DMS153 treated with DMSO at 0.1 percent for 48 hours (cell line): ENCODE results near the gene DNAH17.

Experiments used
- DNase-seq: peaks from one replicate; lab custom pipeline; 2025; ENCODE audit not compliant: unreplicated experiment; lab: John Stamatoyannopoulos, UW

DNAH17 gene

DNA sequence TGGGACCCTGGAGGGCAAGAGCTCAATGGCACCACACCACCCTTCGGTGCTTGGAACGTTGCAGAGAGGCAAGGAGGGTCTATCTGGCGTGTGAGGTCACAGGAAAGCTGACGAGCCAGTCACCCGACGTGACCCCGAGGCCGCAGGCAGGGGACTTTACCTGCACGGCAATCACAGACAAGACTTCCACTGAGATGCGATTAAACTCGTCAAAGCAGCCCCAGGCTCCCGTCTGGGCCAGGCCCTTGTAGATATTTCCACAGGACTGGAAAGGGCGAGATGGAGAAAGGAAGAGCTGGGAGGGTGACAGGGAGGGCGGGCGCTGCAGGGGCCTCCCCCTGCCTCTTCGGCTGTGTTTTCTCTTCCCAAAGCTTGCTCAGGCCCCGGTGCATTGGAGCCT lies 78.3 kb downstream of the DNAH17 start:
- DNase-seq, result no peak

DNA sequence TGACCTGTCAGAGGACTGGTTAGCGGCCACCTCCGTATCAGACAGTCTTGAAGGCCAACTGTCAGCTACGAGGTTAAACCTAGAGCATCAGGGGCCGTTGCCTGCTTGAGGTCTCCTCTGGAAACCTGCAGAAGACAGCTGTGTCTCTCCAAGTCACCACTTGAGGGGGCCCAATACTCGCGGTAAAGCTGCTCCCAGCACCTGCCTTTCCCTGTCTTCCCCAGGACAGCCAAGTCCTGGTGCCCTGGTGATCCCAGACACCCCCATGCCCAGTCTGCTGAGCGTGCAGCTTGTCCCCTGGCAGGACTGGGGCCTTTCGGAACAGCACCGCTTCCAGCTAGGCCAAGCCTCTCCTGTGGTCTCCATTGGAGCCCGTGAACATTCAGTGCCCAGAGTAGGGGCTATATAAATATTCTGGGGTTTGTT lies 80.1 kb downstream of the DNAH17 start:
- peak; percentile 55 for DNase-seq

DNA sequence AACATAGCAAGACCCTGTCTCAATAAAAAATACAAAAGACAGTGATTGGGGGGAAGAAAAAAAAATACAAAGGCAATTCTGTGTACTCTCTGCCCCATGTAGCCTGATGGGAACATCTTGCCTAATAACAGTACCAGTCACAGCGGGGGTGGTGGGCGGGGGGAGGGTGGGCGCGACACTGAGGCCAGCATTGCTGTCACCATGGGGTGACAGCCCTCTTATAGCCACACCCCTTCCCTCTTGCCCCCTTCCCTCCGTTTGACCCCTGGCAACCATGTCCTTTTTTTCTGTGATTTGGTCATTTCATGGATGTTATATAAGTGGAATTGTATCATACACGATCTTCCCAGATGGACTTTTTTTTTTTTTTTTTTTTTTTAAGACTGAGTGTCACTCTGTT lies 80.9 kb downstream of the DNAH17 start:
- DNase-seq, result no peak

DNA sequence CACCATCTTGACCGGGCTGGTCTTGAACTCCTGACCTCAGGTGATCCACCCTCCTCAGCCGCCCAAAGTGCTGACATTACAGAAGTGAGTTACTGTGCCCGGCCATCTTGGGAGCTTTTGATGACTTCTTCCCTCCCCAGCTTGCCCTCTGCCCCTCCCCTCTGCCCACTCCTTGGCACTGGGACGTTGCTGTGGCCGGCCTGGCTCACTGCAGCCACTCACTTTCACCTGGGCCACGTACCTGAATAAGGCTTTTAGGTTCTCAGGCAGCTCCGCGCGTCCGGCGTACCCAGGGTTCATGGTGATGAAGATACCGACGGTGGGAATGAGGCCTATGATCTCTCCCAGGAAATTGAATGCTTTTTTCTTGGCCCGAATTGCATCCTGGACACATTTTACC lies 81.6 kb downstream of the DNAH17 start:
- no peak for DNase-seq

- DNase-seq, result no peak
Observed at GRCh38 chr17:78494696-78495330, 82.4 kb downstream of the DNAH17 start.

- DNase-seq, result no peak
Observed at GRCh38 chr17:78493853-78494695, 83.1 kb downstream of the DNAH17 start.

- no peak for DNase-seq
Observed at GRCh38 chr17:78493450-78493849, 83.7 kb downstream of the DNAH17 start.

- no peak for DNase-seq
Observed at GRCh38 chr17:78492116-78492799, 84.9 kb downstream of the DNAH17 start.

DNA sequence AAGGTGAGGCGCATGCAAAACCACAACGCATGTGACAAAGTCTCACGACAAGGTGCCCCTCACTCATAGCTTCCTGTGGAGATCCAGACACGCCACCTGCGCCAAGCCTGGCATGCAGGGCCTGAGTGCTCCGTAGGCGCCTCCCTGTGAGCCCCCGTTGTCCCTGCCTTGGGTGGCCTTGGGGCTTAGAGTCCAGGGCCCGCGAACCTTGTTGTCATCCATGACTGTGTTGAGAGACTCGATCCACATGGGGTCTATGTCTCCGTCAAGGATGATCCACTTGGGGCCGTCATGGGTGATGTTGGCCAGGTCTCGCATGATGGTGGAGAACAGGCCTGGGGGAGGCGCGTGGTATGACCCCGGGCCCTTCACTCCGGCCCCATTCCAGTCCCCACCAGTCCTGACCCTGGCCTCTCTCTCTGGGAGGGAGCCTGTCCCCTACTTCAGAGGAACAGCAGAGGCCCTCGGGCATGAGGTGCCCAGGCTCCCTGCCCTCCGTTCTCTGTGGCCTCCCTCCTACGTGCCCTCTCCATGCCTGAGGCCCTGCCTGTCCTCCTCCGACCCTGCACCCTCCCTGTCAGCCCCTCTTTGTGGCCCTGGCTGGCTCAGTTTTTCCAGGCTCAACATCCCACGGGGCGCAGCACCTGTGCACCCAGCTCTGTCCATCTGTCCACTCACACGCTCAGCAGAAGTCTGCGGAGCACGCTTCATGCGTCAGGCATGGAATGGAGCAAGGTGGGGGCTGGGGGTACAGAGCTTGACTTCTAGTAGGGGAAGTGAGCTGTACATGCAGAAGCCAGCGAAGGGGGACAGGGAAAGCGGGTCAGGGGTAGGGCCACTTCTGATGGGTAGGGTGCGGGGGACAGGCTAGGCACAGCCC lies 85.7 kb downstream of the DNAH17 start:
- no peak for DNase-seq

DNA sequence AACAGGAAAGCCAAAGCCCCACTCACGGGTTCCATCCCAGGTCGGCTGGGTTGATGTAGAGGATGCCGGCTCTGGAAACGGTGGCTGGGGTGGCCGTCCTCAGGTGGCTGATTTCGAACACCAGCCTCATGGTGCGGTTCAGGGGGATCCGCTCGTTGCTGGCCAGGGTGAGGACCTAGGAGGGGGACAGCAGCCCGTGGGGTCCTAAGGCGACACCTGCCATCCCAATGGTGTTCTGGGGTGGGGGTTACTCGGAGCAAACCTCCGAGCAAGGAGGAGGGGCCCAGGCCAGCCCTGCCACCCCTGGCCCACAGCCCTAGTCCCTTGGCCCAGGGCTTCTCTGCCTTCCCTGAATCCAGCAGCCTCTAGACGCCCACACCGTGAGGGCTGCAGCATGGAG lies 86.5 kb downstream of the DNAH17 start:
- no peak for DNase-seq

DNA sequence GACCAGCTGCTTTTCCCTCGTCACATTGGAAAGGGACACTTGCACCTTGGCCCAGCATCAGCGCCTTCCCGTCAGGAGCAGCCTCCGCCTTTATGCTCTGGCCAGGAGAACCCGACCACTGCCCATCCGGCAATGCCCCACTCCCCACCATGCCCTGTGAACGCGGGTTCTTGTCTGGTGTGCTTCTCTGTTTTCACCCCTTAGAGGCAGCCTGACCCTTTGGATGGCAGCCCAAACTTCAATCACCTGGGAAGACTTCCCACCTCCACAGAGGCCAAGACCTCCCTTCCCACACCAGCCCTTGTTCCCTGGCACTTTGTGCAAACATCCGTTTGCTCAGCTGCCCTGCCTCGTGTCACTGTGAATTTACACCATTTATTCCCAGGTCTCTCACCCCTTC lies 87.0 kb downstream of the DNAH17 start:
- DNase-seq, result no peak

DNA sequence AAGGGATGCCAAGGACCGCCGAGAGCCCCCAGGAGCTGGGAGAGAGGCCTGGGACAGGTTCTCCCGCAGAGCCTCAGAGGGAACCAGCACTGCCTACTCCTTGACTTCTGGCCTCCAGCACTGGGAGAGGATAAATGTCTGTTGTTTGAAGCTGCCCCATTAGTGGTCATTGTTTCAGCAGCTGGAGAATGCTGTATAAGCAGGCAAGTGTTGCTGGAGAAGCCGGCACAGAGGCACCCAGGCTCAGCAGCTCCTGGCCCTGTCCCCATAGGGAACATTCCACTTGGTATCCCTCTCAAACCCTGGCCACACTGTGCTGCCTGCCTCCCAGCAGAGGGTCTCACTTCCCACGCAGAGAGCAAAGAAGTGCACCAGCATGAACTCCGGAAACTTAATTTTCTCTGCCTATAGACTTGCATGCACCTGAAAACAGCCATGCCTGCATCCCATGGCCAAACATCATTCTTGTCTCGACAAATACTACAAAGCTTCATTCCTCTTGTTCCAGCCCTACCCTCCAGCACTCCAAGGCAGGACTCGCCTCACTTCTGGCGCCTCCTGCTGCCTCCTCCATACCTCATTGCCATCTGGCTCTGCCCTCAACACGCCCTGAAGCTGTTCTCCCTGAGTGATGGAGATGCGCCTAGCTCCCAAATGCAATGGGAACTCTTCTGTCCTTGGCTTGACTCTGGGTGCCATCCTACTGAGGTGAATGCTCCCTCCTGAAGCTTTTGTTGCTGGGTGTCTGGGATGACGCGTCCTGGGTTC lies 88.1 kb downstream of the DNAH17 start:
- no peak for DNase-seq

GRCh38 chr17:78488156-78488555 lies 89.0 kb downstream of the DNAH17 start:
- no peak for DNase-seq

GRCh38 chr17:78486946-78487680 lies 90.1 kb downstream of the DNAH17 start:
- no peak for DNase-seq

DNA sequence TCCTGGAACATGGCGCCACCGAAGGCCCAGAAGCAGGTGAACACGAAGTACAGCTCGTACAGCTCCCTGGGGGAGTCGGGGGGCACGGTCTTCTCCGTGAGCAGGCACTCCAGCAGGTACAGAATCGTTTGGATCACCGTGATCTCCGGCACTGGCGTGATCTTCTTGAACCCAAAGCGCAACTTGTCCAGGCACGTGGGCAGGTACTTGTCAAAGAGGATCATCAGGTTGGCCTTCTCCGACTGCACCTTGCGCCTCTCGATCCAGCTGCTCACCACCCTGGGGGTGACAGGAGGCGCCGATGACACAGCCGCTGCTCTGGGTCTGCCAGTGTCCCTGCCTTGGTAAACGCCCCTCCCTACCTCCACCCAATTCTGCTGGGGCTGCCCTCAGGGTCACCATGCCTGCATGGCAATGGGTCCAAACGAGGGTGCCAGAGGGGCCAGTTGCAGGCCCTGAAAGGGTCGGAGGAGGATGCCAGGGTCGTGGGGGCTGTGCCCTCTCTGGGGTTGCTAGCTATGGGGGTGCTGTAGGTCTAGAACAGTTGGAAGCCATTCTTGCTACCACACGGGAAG lies 90.9 kb downstream of the DNAH17 start:
- no peak for DNase-seq

- no peak for DNase-seq
Observed at GRCh38 chr17:78485290-78486168, 91.7 kb downstream of the DNAH17 start.

DNA sequence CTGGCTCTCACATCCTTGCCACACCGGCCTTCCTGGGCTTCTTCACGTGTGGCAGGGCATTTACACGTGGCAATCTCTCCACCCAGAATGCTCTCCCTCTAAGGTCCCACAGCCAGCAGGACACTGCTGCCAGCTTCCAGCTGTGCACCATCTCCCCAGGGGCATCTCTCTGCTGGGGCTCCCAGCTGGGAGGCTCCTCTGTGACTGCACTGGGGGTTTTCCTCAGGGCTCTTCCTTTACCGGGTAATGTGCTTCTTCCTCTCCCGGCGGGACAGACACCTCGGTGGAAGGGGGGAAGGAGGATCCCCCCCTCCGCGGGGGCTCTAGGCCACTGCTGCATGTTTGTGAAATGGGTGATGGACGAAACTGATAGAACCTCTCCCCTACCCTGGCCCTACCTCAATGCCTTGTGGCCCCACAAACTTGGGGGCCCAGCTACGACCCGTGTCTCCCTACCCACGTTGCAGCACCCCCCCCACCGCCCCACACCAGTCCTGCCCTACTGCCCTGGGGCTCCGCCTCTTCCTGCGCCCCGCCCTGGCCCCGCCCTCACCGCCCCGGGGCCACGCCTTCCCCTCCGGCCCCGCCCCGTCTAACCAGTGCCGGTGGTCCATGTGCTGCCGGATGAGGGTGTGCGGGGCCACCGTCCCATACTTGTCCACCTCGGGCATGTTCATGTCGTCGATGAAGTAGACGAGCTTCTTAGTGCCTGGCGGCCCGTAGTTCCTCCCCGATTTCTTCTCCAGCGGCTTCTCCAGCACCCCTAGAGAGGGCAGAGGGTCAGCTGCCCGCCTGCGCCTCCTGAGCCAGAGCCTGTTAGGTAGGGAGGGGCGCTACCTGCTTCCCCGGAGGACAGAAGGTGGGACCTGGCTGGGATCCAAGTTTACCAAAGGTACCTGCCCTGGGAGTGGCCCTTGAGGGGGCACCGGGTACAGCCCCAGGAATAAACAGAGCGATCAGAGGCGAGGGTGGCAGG lies 92.6 kb downstream of the DNAH17 start:
- DNase-seq, result no peak
